Measurements from ENCODE around the gene TRAPPC3. TPM values are rescaled to one million over a fixed set of nuclear protein-coding genes. Genes with fewer than 3 reads are reported as not detected.

Gene TRAPPC3
- total and polyA plus RNA-seq, 2 experiments from 2014 or later: 45.6 to 55.9 TPM

DNA sequence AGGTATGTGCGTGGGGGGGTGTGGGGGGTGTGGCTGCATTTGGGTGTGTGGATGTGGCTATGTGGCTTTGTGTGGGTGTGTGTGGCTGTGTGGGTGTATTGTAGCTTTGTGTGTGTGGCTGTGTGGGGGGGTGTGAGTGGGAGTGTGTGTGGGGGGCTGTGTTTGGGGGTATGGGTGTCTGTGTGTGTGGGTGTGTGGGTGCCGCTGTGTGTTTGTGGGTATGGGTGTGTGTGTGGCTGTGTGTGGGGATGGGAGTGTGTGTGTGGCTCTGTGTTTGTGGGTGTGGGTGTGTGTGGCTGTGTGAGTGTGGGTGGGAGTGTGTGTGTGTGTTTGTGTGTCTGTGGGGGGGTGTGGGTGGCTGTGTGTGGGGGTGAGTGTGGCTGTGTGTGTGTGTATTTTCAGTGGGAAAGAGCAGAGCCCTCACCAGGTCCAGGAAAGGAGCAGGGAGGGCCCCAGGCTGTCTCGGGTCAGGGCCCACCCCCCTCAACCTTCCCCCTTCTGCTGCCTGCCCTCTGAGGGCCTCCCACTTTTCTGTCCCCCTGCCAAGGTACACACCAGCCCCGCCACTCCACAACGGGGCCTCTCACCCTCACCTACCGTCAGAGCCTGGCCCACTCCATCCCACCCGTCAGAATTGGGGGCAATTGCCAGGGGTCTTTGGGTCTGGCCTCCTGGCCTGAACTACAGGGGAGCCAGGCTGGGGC lies 22.3 kb downstream of the TRAPPC3 start:
- DNase-seq (ENCODE audit: low spot score): no peak
- no peaks in the 10 kb centered on the region for H3K36me3 ChIP-seq (ENCODE audit: insufficient read depth)
- peaks cover 6% of the 10 kb centered on the region; the same call in 1 of the 2 replicates for H3K4me1 ChIP-seq (ENCODE audit: insufficient read depth)
- H3K4me3 ChIP-seq: no peak overlapping the region
- Mint-ChIP-seq H3K27me3 (ENCODE audit: insufficient read depth, low read depth, poor library complexity) (peaks cover 51% of the 10 kb centered on the region), H3K27ac (no peak overlapping the region), H3K9me3 (no peaks in the 10 kb centered on the region), H3K4me1 (peaks cover 10% of the 10 kb centered on the region), H3K4me3 (no peak overlapping the region), H3K36me3 (ENCODE audit: low read depth) (no peaks in the 10 kb centered on the region)
- no peaks in the 10 kb centered on the region for H3K79me2 ChIP-seq (replicated peaks; ENCODE audit: insufficient read depth)
- peaks cover 41% of the 10 kb centered on the region for H3K27me3 ChIP-seq (ENCODE audit: insufficient read depth)
- H2AFZ ChIP-seq: no peak overlapping the region
- H3K27ac ChIP-seq (ENCODE audit: low read depth): no peak overlapping the region
- no peaks in the 10 kb centered on the region for H3F3A ChIP-seq (replicated peaks; ENCODE audit: low read depth)
- no peak for ATAC-seq
- TF ChIP-seq, protein P1, sequence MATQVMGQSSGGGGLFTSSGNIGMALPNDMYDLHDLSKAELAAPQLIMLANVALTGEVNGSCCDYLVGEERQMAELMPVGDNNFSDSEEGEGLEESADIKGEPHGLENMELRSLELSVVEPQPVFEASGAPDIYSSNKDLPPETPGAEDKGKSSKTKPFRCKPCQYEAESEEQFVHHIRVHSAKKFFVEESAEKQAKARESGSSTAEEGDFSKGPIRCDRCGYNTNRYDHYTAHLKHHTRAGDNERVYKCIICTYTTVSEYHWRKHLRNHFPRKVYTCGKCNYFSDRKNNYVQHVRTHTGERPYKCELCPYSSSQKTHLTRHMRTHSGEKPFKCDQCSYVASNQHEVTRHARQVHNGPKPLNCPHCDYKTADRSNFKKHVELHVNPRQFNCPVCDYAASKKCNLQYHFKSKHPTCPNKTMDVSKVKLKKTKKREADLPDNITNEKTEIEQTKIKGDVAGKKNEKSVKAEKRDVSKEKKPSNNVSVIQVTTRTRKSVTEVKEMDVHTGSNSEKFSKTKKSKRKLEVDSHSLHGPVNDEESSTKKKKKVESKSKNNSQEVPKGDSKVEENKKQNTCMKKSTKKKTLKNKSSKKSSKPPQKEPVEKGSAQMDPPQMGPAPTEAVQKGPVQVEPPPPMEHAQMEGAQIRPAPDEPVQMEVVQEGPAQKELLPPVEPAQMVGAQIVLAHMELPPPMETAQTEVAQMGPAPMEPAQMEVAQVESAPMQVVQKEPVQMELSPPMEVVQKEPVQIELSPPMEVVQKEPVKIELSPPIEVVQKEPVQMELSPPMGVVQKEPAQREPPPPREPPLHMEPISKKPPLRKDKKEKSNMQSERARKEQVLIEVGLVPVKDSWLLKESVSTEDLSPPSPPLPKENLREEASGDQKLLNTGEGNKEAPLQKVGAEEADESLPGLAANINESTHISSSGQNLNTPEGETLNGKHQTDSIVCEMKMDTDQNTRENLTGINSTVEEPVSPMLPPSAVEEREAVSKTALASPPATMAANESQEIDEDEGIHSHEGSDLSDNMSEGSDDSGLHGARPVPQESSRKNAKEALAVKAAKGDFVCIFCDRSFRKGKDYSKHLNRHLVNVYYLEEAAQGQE (IDR thresholded peaks at IDR 0.05; ENCODE audit: unreplicated experiment): no peak
- TF ChIP-seq, protein P2, sequence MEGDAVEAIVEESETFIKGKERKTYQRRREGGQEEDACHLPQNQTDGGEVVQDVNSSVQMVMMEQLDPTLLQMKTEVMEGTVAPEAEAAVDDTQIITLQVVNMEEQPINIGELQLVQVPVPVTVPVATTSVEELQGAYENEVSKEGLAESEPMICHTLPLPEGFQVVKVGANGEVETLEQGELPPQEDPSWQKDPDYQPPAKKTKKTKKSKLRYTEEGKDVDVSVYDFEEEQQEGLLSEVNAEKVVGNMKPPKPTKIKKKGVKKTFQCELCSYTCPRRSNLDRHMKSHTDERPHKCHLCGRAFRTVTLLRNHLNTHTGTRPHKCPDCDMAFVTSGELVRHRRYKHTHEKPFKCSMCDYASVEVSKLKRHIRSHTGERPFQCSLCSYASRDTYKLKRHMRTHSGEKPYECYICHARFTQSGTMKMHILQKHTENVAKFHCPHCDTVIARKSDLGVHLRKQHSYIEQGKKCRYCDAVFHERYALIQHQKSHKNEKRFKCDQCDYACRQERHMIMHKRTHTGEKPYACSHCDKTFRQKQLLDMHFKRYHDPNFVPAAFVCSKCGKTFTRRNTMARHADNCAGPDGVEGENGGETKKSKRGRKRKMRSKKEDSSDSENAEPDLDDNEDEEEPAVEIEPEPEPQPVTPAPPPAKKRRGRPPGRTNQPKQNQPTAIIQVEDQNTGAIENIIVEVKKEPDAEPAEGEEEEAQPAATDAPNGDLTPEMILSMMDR (conservative IDR thresholded peaks at IDR 0.05; ENCODE audit: low read depth in 2 of 2): no peak
- TF ChIP-seq ZNF114 (CRISPR knock-in tag; IDR thresholded peaks at IDR 0.05): no peak
- no peak for TF ChIP-seq STAT1 (IDR thresholded peaks at IDR 0.05; ENCODE audit: unreplicated experiment)
- no peak for TF ChIP-seq NANOG (IDR thresholded peaks at IDR 0.05; ENCODE audit: borderline replicate concordance)
- TF ChIP-seq, protein P3, sequence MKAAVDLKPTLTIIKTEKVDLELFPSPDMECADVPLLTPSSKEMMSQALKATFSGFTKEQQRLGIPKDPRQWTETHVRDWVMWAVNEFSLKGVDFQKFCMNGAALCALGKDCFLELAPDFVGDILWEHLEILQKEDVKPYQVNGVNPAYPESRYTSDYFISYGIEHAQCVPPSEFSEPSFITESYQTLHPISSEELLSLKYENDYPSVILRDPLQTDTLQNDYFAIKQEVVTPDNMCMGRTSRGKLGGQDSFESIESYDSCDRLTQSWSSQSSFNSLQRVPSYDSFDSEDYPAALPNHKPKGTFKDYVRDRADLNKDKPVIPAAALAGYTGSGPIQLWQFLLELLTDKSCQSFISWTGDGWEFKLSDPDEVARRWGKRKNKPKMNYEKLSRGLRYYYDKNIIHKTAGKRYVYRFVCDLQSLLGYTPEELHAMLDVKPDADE (IDR thresholded peaks at IDR 0.05): no peak
- TF ChIP-seq, protein P4, sequence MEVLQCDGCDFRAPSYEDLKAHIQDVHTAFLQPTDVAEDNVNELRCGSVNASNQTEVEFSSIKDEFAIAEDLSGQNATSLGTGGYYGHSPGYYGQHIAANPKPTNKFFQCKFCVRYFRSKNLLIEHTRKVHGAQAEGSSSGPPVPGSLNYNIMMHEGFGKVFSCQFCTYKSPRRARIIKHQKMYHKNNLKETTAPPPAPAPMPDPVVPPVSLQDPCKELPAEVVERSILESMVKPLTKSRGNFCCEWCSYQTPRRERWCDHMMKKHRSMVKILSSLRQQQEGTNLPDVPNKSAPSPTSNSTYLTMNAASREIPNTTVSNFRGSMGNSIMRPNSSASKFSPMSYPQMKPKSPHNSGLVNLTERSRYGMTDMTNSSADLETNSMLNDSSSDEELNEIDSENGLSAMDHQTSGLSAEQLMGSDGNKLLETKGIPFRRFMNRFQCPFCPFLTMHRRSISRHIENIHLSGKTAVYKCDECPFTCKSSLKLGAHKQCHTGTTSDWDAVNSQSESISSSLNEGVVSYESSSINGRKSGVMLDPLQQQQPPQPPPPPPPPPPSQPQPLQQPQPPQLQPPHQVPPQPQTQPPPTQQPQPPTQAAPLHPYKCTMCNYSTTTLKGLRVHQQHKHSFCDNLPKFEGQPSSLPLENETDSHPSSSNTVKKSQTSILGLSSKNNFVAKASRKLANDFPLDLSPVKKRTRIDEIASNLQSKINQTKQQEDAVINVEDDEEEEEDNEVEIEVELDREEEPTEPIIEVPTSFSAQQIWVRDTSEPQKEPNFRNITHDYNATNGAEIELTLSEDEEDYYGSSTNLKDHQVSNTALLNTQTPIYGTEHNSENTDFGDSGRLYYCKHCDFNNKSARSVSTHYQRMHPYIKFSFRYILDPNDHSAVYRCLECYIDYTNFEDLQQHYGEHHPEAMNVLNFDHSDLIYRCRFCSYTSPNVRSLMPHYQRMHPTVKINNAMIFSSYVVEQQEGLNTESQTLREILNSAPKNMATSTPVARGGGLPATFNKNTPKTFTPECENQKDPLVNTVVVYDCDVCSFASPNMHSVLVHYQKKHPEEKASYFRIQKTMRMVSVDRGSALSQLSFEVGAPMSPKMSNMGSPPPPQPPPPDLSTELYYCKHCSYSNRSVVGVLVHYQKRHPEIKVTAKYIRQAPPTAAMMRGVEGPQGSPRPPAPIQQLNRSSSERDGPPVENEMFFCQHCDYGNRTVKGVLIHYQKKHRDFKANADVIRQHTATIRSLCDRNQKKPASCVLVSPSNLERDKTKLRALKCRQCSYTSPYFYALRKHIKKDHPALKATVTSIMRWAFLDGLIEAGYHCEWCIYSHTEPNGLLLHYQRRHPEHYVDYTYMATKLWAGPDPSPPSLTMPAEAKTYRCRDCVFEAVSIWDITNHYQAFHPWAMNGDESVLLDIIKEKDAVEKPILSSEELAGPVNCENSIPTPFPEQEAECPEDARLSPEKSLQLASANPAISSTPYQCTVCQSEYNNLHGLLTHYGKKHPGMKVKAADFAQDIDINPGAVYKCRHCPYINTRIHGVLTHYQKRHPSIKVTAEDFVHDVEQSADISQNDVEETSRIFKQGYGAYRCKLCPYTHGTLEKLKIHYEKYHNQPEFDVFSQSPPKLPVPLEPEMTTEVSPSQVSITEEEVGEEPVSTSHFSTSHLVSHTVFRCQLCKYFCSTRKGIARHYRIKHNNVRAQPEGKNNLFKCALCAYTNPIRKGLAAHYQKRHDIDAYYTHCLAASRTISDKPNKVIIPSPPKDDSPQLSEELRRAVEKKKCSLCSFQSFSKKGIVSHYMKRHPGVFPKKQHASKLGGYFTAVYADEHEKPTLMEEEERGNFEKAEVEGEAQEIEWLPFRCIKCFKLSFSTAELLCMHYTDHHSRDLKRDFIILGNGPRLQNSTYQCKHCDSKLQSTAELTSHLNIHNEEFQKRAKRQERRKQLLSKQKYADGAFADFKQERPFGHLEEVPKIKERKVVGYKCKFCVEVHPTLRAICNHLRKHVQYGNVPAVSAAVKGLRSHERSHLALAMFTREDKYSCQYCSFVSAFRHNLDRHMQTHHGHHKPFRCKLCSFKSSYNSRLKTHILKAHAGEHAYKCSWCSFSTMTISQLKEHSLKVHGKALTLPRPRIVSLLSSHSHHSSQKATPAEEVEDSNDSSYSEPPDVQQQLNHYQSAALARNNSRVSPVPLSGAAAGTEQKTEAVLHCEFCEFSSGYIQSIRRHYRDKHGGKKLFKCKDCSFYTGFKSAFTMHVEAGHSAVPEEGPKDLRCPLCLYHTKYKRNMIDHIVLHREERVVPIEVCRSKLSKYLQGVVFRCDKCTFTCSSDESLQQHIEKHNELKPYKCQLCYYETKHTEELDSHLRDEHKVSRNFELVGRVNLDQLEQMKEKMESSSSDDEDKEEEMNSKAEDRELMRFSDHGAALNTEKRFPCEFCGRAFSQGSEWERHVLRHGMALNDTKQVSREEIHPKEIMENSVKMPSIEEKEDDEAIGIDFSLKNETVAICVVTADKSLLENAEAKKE (CRISPR knock-in tag; IDR thresholded peaks at IDR 0.05): no peak
- TF ChIP-seq EZH2 (IDR thresholded peaks at IDR 0.05; ENCODE audit: low read depth, unreplicated experiment): no peak
- no peak for TF ChIP-seq POLR2AphosphoS5 (IDR thresholded peaks at IDR 0.05; ENCODE audit: low read depth)
- TF ChIP-seq EZH2phosphoT487 (IDR thresholded peaks at IDR 0.05; ENCODE audit: unreplicated experiment): no peak
- no peak for TF ChIP-seq CREB1 (CRISPR knock-in tag; IDR thresholded peaks at IDR 0.05; ENCODE audit: low read depth)
- no peak for TF ChIP-seq JUNB (IDR thresholded peaks at IDR 0.05; ENCODE audit: unreplicated experiment)
- H4K20me1 ChIP-seq (replicated peaks; ENCODE audit: insufficient read depth): no peaks in the 10 kb centered on the region
- H3K4me2 ChIP-seq: no peak overlapping the region
- H3K9me2 ChIP-seq (ENCODE audit: insufficient read depth): no peaks in the 10 kb centered on the region
